Measurements from ENCODE around the gene CAMTA1. TPM values are rescaled to one million over a fixed set of nuclear protein-coding genes. Genes with fewer than 3 reads are reported as not detected.

Gene CAMTA1
- total RNA-seq, 1 donor from 2014 or later = 268 TPM

DNA sequence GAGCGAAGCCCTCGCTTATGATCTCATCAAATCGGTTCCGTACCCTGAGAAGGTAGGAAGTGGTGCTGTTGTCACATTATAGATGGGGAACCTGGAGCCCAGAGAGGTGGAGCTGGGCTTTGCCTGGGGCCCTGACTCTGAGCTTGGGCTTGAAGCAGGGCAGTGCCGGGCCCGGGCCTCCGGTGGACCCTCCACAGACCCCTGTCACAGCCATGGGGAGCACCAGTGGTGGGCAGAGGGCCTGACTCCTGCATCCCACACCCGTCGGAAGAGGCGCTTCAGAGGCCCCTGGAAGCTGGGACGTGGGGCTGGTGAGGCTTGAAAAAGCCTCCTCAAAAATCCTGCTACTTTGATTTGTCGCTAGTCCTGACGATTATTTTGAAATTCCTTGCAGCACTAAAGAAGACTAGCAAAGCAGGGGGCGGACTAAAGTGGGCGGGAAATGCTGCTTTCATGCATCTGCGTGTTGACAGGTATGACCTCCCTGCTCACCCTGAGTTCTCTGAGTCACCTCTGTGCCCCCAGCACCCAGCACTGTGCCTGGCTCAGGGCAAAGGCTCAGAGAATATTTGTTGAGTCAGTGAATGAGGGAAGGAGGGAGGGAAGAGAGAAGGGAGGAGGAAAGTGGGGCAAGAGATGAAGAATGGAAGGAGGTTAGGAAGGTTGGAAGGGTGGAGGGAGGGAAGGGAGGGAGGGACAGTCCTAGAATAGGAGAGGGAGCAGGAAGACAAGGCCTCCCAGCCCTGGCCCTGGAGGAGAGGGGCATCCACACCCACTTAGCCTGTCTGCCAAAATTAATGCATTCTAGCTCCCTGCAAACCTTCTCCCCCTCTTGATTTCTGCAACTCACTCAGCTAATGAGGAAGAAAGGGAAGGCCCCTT lies 723.0 kb downstream of the CAMTA1 start:
- H3K4me3 Mint-ChIP-seq = no peak overlapping the region

GRCh38 chr1:7508934-7509519 lies 723.8 kb downstream of the CAMTA1 start:
- H3K79me2 ChIP-seq (ENCODE audit: low read depth) = no peaks in the 10 kb centered on the region
- H3K4me1 ChIP-seq = peaks cover 4% of the 10 kb centered on the region
- no peaks in the 10 kb centered on the region for H3K9me3 Mint-ChIP-seq
- no peaks in the 10 kb centered on the region for H3F3A ChIP-seq (ENCODE audit: low read depth)
- H3K4me3 ChIP-seq = no peak overlapping the region
- H3K9ac ChIP-seq = no peak overlapping the region
- H4K20me1 ChIP-seq (ENCODE audit: low read depth) = no peaks in the 10 kb centered on the region
- H3K4me2 ChIP-seq = no peak overlapping the region
- DNase-seq (ENCODE audit: low spot score) = no peak
- peaks cover 8% of the 10 kb centered on the region for H3K4me1 Mint-ChIP-seq
- no peak overlapping the region for H3K27ac ChIP-seq
- H3K27me3 Mint-ChIP-seq (ENCODE audit: insufficient read depth, low read depth) = peaks cover 7% of the 10 kb centered on the region
- no peak overlapping the region for H2AFZ ChIP-seq (replicated peaks)
- H3K36me3 Mint-ChIP-seq = no peaks in the 10 kb centered on the region
- TF ChIP-seq EZH2phosphoT487 (IDR thresholded peaks at IDR 0.05) (no peak), EZH2 (IDR thresholded peaks at IDR 0.05) (no peak), CTCF (IDR thresholded peaks at IDR 0.05) (no peak)
- no peaks in the 10 kb centered on the region for H3K9me3 ChIP-seq (ENCODE audit: low read depth)
- no peaks in the 10 kb centered on the region for H3K27me3 ChIP-seq
- no peaks in the 10 kb centered on the region for H3K36me3 ChIP-seq
- no peak overlapping the region for H3K27ac Mint-ChIP-seq
- H3K4me3 Mint-ChIP-seq = no peak overlapping the region

More for the DNA sequence above, 723.0 kb downstream of the CAMTA1 start:
- Histone ChIP-seq H3K4me3 (no peak overlapping the region), H4K20me1 (ENCODE audit: low read depth) (no peaks in the 10 kb centered on the region), H3K4me1 (peaks cover 4% of the 10 kb centered on the region), H3K9ac (no peak overlapping the region), H3K9me3 (ENCODE audit: low read depth) (no peaks in the 10 kb centered on the region), H3K27ac (no peak overlapping the region), H3K79me2 (ENCODE audit: low read depth) (no peaks in the 10 kb centered on the region), H3K36me3 (no peaks in the 10 kb centered on the region), H2AFZ (replicated peaks) (no peak overlapping the region), H3K27me3 (no peaks in the 10 kb centered on the region), H3F3A (ENCODE audit: low read depth) (no peaks in the 10 kb centered on the region), H3K4me2 (no peak overlapping the region)
- peaks cover 7% of the 10 kb centered on the region for H3K27me3 Mint-ChIP-seq (ENCODE audit: insufficient read depth, low read depth)
- no peak overlapping the region for H3K27ac Mint-ChIP-seq
- DNase-seq (ENCODE audit: low spot score) = no peak
- H3K36me3 Mint-ChIP-seq = no peaks in the 10 kb centered on the region
- no peaks in the 10 kb centered on the region for H3K9me3 Mint-ChIP-seq
- H3K4me1 Mint-ChIP-seq = peaks cover 8% of the 10 kb centered on the region
- TF ChIP-seq CTCF (IDR thresholded peaks at IDR 0.05) = no peak
- no peak for TF ChIP-seq EZH2phosphoT487 (IDR thresholded peaks at IDR 0.05)
- TF ChIP-seq EZH2 (IDR thresholded peaks at IDR 0.05) = no peak

GRCh38 chr1:7509598-7509997 lies 724.3 kb downstream of the CAMTA1 start:
- Histone ChIP-seq H3K9ac (no peak overlapping the region), H3K36me3 (no peaks in the 10 kb centered on the region), H3K27ac (no peak overlapping the region), H3K27me3 (no peaks in the 10 kb centered on the region), H3F3A (ENCODE audit: low read depth) (no peaks in the 10 kb centered on the region), H3K4me3 (no peak overlapping the region), H2AFZ (replicated peaks) (no peak overlapping the region), H3K9me3 (ENCODE audit: low read depth) (no peaks in the 10 kb centered on the region), H3K4me2 (no peak overlapping the region), H4K20me1 (ENCODE audit: low read depth) (no peaks in the 10 kb centered on the region), H3K4me1 (peaks cover 4% of the 10 kb centered on the region), H3K79me2 (ENCODE audit: low read depth) (no peaks in the 10 kb centered on the region)
- no peak for DNase-seq (ENCODE audit: low spot score)
- Mint-ChIP-seq H3K27me3 (ENCODE audit: insufficient read depth, low read depth) (peaks cover 7% of the 10 kb centered on the region), H3K4me3 (no peak overlapping the region), H3K36me3 (no peaks in the 10 kb centered on the region), H3K9me3 (no peaks in the 10 kb centered on the region), H3K27ac (no peak overlapping the region), H3K4me1 (peaks cover 8% of the 10 kb centered on the region)
- no peak for TF ChIP-seq EZH2 (IDR thresholded peaks at IDR 0.05)
- TF ChIP-seq CTCF (IDR thresholded peaks at IDR 0.05) = no peak
- TF ChIP-seq EZH2phosphoT487 (IDR thresholded peaks at IDR 0.05) = no peak

All from neural progenitor cell (in vitro differentiated cells).